Testis (tissue), 3 donors: Measurements from ENCODE around the gene MAN2A2. TPM values are rescaled to one million over a fixed set of nuclear protein-coding genes. Genes with fewer than 3 reads are reported as not detected.

Experiments
- DNase-seq: peaks from one replicate; pipeline ENCODE4 v3.0.0-alpha.2; 2019
- H3K27ac ChIP-seq, 2 donors: fragments of 200-600 bp; sonication (generic); one replicate each; pipeline ENCODE4 v1.5.1; 2019
- H3K27me3 ChIP-seq: fragments of 200-600 bp; sonication (generic); one replicate; pipeline ENCODE4 v1.5.1; 2019
- H3K36me3 ChIP-seq: fragments of 200-600 bp; sonication (generic); one replicate; pipeline ENCODE4 v1.5.1; 2017; ENCODE audit warnings: low read depth; ENCODE audit errors: missing control alignments
- H3K4me1 ChIP-seq: fragments of 200-600 bp; sonication (generic); one replicate; pipeline ENCODE4 v1.5.1; 2019
- H3K4me3 ChIP-seq, 2 donors: fragments of 200-600 bp; sonication (generic); one replicate each; pipeline ENCODE4 v1.5.1; 2017 to 2019
- H3K9me3 ChIP-seq: fragments of 200-600 bp; sonication (generic); one replicate; pipeline ENCODE4 v1.5.1; 2017
- POLR2A ChIP-seq: fragments of 450-650 bp; IDR thresholded peaks from one replicate; pipeline ENCODE4 v1.6.1; 2017; ENCODE audit warnings: antibody characterized with exemption, mild to moderate bottlenecking, moderate library complexity
- WGBS, 2 donors: methylation state at CpG; one replicate each; pipeline ENCODE4 v1.1.5; 2018; 5-methylcytosine and 5-hydroxymethylcytosine counted together
- intact Hi-C: fragments of 100-400 bp; cut with DNase I; formaldehyde crosslinking; loops from one replicate; pipeline ENCODE4 v1.15.1; 2023; ENCODE audit warnings: low total_unique reads
- polyA plus RNA-seq: library from polyadenylated mRNA; stranded (reverse); fragments of 350-450 nt; fragmentation: Illumina TruSeq; extraction: RNeasy Lipid Tissue Mini Kit (QIAGEN cat#74804); gene quantifications from one replicate; pipeline ENCODE4 v1.2.3, GENCODE V29; 2014; ENCODE audit warnings: low read depth, low replicate concordance; ENCODE audit not compliant: insufficient read depth
- total RNA-seq, 2 donors: library from RNA; depleted of rRNA; stranded (reverse); fragments of >200 nt; gene quantifications; one replicate each; pipeline ENCODE4 v1.2.3, GENCODE V29; 2016
- TF ChIP-seq, protein P1 (sequence below), 3 experiments: fragments of 450-650 bp in 2 of 3; fragments of 200-600 bp in 1 of 3; sonication (generic) in 1 of 3; IDR thresholded peaks; one replicate each; pipeline ENCODE4 v1.5.1; 2016 to 2019; ENCODE audit warnings: antibody characterized with exemption in 3 of 3, mild to moderate bottlenecking in 2 of 3, moderate library complexity in 1 of 3

The MAN2A2 gene
- total and polyA plus RNA-seq, 3 donors from 2014 or later: 101 to 151 (median 128) TPM

DNA sequence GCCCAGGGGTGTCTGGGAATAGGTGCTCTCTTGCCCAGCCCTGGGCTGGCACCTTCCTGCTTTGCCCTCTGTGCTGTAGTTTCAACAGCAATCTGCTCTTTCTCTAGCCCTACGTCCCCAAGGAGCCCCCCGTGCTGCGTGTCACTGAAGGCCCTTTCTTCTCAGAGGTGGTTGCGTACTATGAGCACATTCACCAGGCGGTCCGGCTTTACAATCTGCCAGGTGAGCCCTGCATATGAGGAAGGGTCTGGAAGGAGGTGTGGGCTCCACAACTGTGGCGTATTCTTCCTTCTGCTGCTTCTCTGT is 9.6 kb downstream of the MAN2A2 start:
- H3K4me1 ChIP-seq: peaks cover under 1% of the 10 kb centered on the region
- no peaks in the 10 kb centered on the region for H3K9me3 ChIP-seq
- no peaks in the 10 kb centered on the region for H3K27me3 ChIP-seq
- TF ChIP-seq, protein P1, sequence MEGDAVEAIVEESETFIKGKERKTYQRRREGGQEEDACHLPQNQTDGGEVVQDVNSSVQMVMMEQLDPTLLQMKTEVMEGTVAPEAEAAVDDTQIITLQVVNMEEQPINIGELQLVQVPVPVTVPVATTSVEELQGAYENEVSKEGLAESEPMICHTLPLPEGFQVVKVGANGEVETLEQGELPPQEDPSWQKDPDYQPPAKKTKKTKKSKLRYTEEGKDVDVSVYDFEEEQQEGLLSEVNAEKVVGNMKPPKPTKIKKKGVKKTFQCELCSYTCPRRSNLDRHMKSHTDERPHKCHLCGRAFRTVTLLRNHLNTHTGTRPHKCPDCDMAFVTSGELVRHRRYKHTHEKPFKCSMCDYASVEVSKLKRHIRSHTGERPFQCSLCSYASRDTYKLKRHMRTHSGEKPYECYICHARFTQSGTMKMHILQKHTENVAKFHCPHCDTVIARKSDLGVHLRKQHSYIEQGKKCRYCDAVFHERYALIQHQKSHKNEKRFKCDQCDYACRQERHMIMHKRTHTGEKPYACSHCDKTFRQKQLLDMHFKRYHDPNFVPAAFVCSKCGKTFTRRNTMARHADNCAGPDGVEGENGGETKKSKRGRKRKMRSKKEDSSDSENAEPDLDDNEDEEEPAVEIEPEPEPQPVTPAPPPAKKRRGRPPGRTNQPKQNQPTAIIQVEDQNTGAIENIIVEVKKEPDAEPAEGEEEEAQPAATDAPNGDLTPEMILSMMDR (IDR thresholded peaks at IDR 0.05): no peak
- no peaks in the 10 kb centered on the region for H3K36me3 ChIP-seq
- 95 to 97% methylated on average over 7 of the region's 7 CpGs for WGBS, 2 donors
- no peak for DNase-seq
- no peak overlapping the region for H3K4me3 ChIP-seq
- intact Hi-C loops: no loop called here
- H3K27ac ChIP-seq: no peak overlapping the region

DNA sequence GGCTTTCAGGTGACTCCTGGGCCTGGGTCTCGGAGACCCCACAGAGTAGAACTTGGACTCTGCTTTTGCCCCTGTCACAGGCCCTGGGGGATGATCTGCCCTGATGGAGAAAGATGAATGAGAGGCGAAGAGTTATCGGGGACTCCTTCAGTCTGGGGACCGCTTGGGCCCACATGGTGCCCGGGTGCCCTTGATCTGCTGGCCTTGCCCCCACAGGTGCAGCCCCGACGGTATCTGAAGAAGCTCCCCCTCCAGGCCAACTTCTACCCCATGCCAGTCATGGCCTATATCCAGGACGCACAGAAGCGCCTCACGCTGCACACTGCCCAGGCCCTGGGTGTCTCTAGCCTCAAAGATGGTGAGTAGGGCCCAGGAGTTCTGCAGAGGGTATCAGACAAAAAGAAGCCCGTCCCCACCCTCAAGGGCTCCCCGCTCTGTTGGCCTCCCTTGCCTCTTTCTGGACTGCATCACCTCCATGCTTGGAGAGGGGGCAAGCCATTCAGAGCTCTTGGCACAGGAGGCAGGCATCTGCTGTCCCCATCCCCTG is 10.4 kb downstream of the MAN2A2 start:
- Histone ChIP-seq H3K27me3 (no peaks in the 10 kb centered on the region), H3K36me3 (no peaks in the 10 kb centered on the region), H3K9me3 (no peaks in the 10 kb centered on the region), H3K4me1 (peaks cover 6% of the 10 kb centered on the region), H3K4me3 (no peak overlapping the region), H3K27ac (no peak overlapping the region)
- WGBS, 2 donors: 93% methylated on average over 3 to 12 of the region's 12 CpGs
- intact Hi-C loops: no loop called here
- TF ChIP-seq, protein P1 (IDR thresholded peaks at IDR 0.05): no peak
- no peak for TF ChIP-seq POLR2A
- no peak for DNase-seq

DNA sequence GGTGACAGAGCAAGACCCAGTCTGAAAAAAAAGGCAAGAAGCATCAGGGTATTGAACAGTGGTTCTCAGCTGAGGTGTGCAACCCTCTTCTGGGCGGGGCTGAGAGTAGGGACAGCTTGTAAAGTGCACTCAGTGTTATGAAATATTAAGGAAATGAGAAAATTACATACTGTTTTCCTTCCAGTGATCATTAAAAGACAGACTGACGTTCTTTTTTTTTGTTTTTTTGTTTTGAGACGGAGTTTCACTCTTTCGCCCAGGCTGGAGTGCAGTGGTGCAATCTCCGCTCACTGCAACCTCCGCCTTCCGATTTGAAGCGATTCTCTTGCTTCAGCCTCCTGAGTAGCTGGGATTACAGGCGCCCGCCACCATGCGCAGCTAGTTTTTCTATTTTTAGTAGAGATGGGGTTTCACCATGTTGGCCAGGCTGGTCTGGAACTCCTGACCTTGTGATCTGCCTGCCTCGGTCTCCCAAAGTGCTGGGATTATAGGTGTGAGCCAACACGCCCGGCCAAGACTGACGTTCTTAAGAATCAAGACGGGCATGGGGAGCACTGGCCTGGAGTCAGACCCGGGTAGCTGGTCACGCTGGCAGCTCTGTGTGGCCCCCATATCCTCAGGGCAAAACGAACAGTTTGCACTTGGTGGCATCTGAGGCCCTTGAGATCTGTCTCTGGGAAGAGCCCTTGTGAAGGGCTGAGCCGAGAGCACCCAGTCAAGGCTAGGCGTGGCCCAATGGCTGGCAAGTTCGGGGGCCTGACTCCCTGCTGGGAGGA is 11.4 kb downstream of the MAN2A2 start:
- H3K36me3 ChIP-seq: no peaks in the 10 kb centered on the region
- 94 to 95% methylated on average over 21 to 22 of the region's 22 CpGs for WGBS, 2 donors
- peaks cover 7% of the 10 kb centered on the region for H3K4me1 ChIP-seq
- no peaks in the 10 kb centered on the region for H3K9me3 ChIP-seq
- DNase-seq: no peak
- H3K27ac ChIP-seq: no peak overlapping the region
- intact Hi-C loops: no loop called here
- no peaks in the 10 kb centered on the region for H3K27me3 ChIP-seq
- no peak overlapping the region for H3K4me3 ChIP-seq
- TF ChIP-seq POLR2A: no peak
- TF ChIP-seq, protein P1 (IDR thresholded peaks at IDR 0.05): no peak

- H3K4me3 ChIP-seq: no peak overlapping the region
- intact Hi-C loops: no loop called here
- H3K27me3 ChIP-seq: no peaks in the 10 kb centered on the region
- no peaks in the 10 kb centered on the region for H3K36me3 ChIP-seq
- DNase-seq: no peak
- H3K9me3 ChIP-seq: no peaks in the 10 kb centered on the region
- peaks cover 7% of the 10 kb centered on the region for H3K4me1 ChIP-seq
- TF ChIP-seq, protein P1 (IDR thresholded peaks at IDR 0.05): no peak
- TF ChIP-seq POLR2A: no peak
- WGBS, 2 donors: 86 to 90% methylated on average over 7 of the region's 7 CpGs
- H3K27ac ChIP-seq: no peak overlapping the region
Measured at GRCh38 chr15:90915216-90915807, 12.2 kb downstream of the MAN2A2 start.
